ENCODE data around the gene UTF1.

- TF ChIP-seq CTCF (IDR thresholded peaks at IDR 0.05) = no peak
- no peak for TF ChIP-seq POLR2A (IDR thresholded peaks at IDR 0.05)
- TF ChIP-seq POLR2AphosphoS5 (IDR thresholded peaks at IDR 0.05) = no peak
Observed at GRCh38 chr10:133199992-133200611, 29.9 kb upstream of the UTF1 start.
